GM12878 (cell line): ENCODE measurements around the gene TDP1. TPM values are rescaled to one million over a fixed set of nuclear protein-coding genes. Genes with fewer than 3 reads are reported as not detected.

Source experiments
- ATAC-seq: fragments of 200-7000 bp; cut with Tn5 transposase; 3 replicates; pipeline ENCODE4 v1.9.1; 2020; ENCODE audit warnings: mild to moderate bottlenecking, moderate library complexity
- BruUV-seq: library from RNA; stranded (reverse); fragments of 400-500 nt; replicated peaks from 2 replicates; lab custom pipeline; 2021; lab: Mats Ljungman, UMichigan
- CTCF ChIA-PET: fragments of 300-600 bp; sonication (Branson Sonifier 250); formaldehyde crosslinking; extraction: SDS; loops from one replicate; lab custom pipeline; 2021; ENCODE audit warnings: inconsistent platforms; lab: Yijun Ruan, JAX
- POLR2A ChIA-PET: fragments of 350-600 bp; formaldehyde crosslinking; extraction: SDS; loops from one replicate; lab custom pipeline; 2021; ENCODE audit warnings: inconsistent platforms; lab: Charles Lee
- RAD21 ChIA-PET: fragments of 300-600 bp; sonication (Branson Sonifier 250); formaldehyde crosslinking; loops from one replicate; lab custom pipeline; 2023; ENCODE audit warnings: antibody characterized with exemption; ENCODE audit not compliant: unreplicated experiment; lab: Charles Lee
- SMC1A ChIA-PET: fragments of 300-600 bp; sonication (Branson Sonifier 250); formaldehyde crosslinking; loops from one replicate; lab custom pipeline; 2023; ENCODE audit not compliant: unreplicated experiment, uncharacterized antibody; lab: Charles Lee
- DNase-seq: peaks from one replicate; pipeline ENCODE4 v3.0.0-alpha.2; 2011; ENCODE audit warnings: low read depth, low spot score
- FAIRE-seq: peaks from 3 replicates; lab custom pipeline; 2011; peaks lifted over from hg19 to GRCh38; lab: Jason Lieb, UNC
- H2AFZ ChIP-seq: 2 replicates; pipeline ENCODE4 v1.6.0; 2011; ENCODE audit warnings: low read depth, low read length, control low read depth; ENCODE audit not compliant: control insufficient read depth
- H3K27ac ChIP-seq: 2 replicates; pipeline ENCODE4 v1.5.1; 2011; ENCODE audit warnings: control low read depth; ENCODE audit not compliant: control insufficient read depth, insufficient read depth
- H3K27me3 ChIP-seq, 2 experiments: replicated peaks in 1 of 2; 2 replicates each; pipeline versions ENCODE4 v1.6.0 to v1.6.1; 2011; ENCODE audit warnings: low read length in 1 of 2; ENCODE audit not compliant: control insufficient read depth in 2 of 2, insufficient read depth in 2 of 2
- H3K36me3 ChIP-seq, 2 experiments: 2 replicates each; pipeline ENCODE4 v1.5.1; 2011; ENCODE audit warnings: low read length in 1 of 2; ENCODE audit not compliant: control insufficient read depth in 2 of 2, insufficient read depth in 2 of 2
- H3K4me1 ChIP-seq: 2 replicates; pipeline ENCODE4 v1.6.1; 2011; ENCODE audit warnings: mild to moderate bottlenecking, low read length, moderate library complexity, mixed read lengths; ENCODE audit not compliant: control insufficient read depth, insufficient read depth
- H3K4me2 ChIP-seq: 2 replicates; pipeline ENCODE4 v1.6.0; 2011; ENCODE audit warnings: control low read depth; ENCODE audit not compliant: control insufficient read depth, insufficient read depth
- H3K4me3 ChIP-seq: fragments of 200-600 bp; sonication (generic); 2 replicates; pipeline ENCODE4 v1.5.1; 2016
- H3K79me2 ChIP-seq: 2 replicates; pipeline ENCODE4 v1.6.0; 2011; ENCODE audit warnings: low read length; ENCODE audit not compliant: control insufficient read depth, insufficient read depth
- H3K9ac ChIP-seq: 2 replicates; pipeline ENCODE4 v1.8.0; 2011; ENCODE audit warnings: low read length, control low read depth, mixed read lengths; ENCODE audit not compliant: control insufficient read depth, insufficient read depth
- H3K9me3 ChIP-seq: replicated peaks from 3 replicates; pipeline ENCODE4 v1.5.1; 2011; ENCODE audit warnings: mild to moderate bottlenecking, low read length; ENCODE audit not compliant: control insufficient read depth, insufficient read depth
- H4K20me1 ChIP-seq: 2 replicates; pipeline ENCODE4 v1.6.0; 2011; ENCODE audit not compliant: control insufficient read depth, insufficient read depth
- DPF2 ChIP-seq: fragments of 450-650 bp; IDR thresholded peaks from 2 replicates; pipeline ENCODE4 v1.6.1; 2017; ENCODE audit warnings: mild to moderate bottlenecking
- ESRRA ChIP-seq: IDR thresholded peaks from 2 replicates; pipeline ENCODE4 v1.6.1; 2012; ENCODE audit warnings: mild to moderate bottlenecking, low read length, improper control_type of control experiment
- KAT2A ChIP-seq: conservative IDR thresholded peaks from 2 replicates; pipeline ENCODE4 v1.6.1; 2011; ENCODE audit warnings: low read depth, low read length; ENCODE audit not compliant: control insufficient read depth
- RFX5 ChIP-seq: IDR thresholded peaks from 2 replicates; pipeline ENCODE4 v1.6.1; 2011; ENCODE audit warnings: low read depth, low read length, improper control_type of control experiment
- SMC3 ChIP-seq: IDR thresholded peaks from 2 replicates; pipeline ENCODE4 v1.6.1; 2011; ENCODE audit warnings: low read length, improper control_type of control experiment, borderline replicate concordance
- SREBF1 ChIP-seq: IDR thresholded peaks from 2 replicates; pipeline ENCODE4 v1.6.1; 2012; ENCODE audit warnings: mild to moderate bottlenecking, low read length
- TAF1 ChIP-seq: IDR thresholded peaks from 2 replicates; pipeline ENCODE4 v1.6.1; 2011; ENCODE audit warnings: mild to moderate bottlenecking, low read depth, low read length, borderline replicate concordance
- WRNIP1 ChIP-seq: IDR thresholded peaks from 2 replicates; pipeline ENCODE4 v1.6.1; 2011; ENCODE audit warnings: low read depth, low read length, improper control_type of control experiment, borderline replicate concordance
- WGBS: methylation state at CpG from one replicate; pipeline ENCODE4 v1.1.6; 2016; ENCODE audit warnings: low lambda C conversion rate; ENCODE audit not compliant: insufficient replicate concordance, insufficient coverage; ENCODE audit errors: missing lambda C conversion rate; 5-methylcytosine and 5-hydroxymethylcytosine counted together
- in situ Hi-C: fragments of 300-500 bp; cut with MboI; formaldehyde crosslinking; loops from 9 replicates; pipeline ENCODE4 v1.14.3; 2018; ENCODE audit warnings: mixed read lengths
- intact Hi-C: fragments of 100-400 bp; cut with micrococcal nuclease; formaldehyde crosslinking; loops from one replicate; pipeline ENCODE4 v1.14.2; 2022; ENCODE audit not compliant: unreplicated experiment
- polyA plus RNA-seq, 11 experiments: library from polyadenylated mRNA; depleted of rRNA in 4 of 11; unstranded in 6 of 11; stranded (reverse) in 5 of 11; fragments of >200 nt; fragmentation: Nextera tagmentation in 4 of 11; fragmentation: Illumina TruSeq in 1 of 11; extraction: Ambion mirVana in 4 of 11; extraction: Trizol in 1 of 11; gene quantifications; 1 replicate in 1 of 11; 2 replicates in 10 of 11; pipeline versions ENCODE4 v1.2.1 to v1.2.3, GENCODE V29; 2011 to 2016; ENCODE audit warnings: inconsistent platforms in 2 of 11, missing spikeins in 2 of 11, low read depth in 1 of 11
- total RNA-seq, 4 experiments: library from RNA; depleted of rRNA in 3 of 4; stranded (reverse); fragments of >200 nt in 3 of 4; fragmentation: Illumina TruSeq in 1 of 4; extraction: Trizol in 1 of 4; gene quantifications; 2 replicates each; pipeline versions ENCODE4 v1.2.1 to v1.2.3, GENCODE V29; 2013 to 2021
- TF ChIP-seq, protein P1 (sequence below): IDR thresholded peaks from 2 replicates; pipeline ENCODE4 v1.6.1; 2012; ENCODE audit warnings: low read depth, low read length, improper control_type of control experiment
- TF ChIP-seq, protein P2 (sequence below): fragments of 450-650 bp; IDR thresholded peaks from 2 replicates; pipeline ENCODE4 v1.6.1; 2017; ENCODE audit warnings: low read depth, mild to moderate bottlenecking, moderate library complexity
- TF ChIP-seq, protein P3 (sequence below), 3 experiments: IDR thresholded peaks in 2 of 3; conservative IDR thresholded peaks in 1 of 3; 2 replicates each; pipeline ENCODE4 v1.5.1; 2011; ENCODE audit warnings: low read depth in 3 of 3, low read length in 3 of 3, mild to moderate bottlenecking in 3 of 3, control low read depth in 2 of 3, moderate library complexity in 2 of 3, inconsistent platforms in 1 of 3, mixed read lengths in 1 of 3; ENCODE audit not compliant: control insufficient read depth in 2 of 3, insufficient read depth in 1 of 3; ENCODE audit errors: extremely low read depth in 1 of 3
- TF ChIP-seq, protein P4 (sequence below): fragments of 450-650 bp; IDR thresholded peaks from 2 replicates; pipeline ENCODE4 v1.6.1; 2016; ENCODE audit warnings: mild to moderate bottlenecking

TDP1 gene
- total and polyA plus RNA-seq, 10 of the 15 experiments (the other 5 are each of a cell fraction or from before 2014, with no cell fraction given), result 40.2 to 60.4 (median 54.1) TPM

DNA sequence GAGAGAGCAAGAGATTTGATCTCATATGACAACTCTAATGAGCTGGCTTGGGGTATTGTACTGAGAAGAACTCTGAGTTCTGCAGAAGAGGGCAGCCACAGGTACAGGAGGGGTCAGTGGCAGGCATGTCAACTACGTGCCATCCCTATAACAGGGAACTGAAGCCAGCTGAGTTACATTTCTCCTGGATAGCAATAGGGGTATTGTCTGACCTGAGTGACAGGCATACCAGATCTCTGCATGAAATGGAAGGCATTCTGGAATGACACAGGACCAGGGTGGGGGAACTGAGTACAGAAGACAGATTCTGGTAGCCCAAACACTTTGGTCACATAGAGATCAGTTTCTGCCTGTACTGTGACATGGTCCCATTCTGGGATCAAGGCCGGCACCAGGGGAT is 37.0 kb upstream of the TDP1 start:
- WGBS, result 78% methylated on average over 2 of the region's 2 CpGs
- SMC1A ChIA-PET, result interaction anchor here (1.3 kb wide), 1 partner anchor 10 kb away, joined by 3 read pairs; no protein-coding TSS in a partner anchor
- TF ChIP-seq RFX5 (no peak), KAT2A (no peak), TAF1 (no peak), SMC3 (no peak), DPF2 (no peak), ESRRA (no peak), WRNIP1 (no peak), SREBF1 (no peak)
- TF ChIP-seq, protein P1, sequence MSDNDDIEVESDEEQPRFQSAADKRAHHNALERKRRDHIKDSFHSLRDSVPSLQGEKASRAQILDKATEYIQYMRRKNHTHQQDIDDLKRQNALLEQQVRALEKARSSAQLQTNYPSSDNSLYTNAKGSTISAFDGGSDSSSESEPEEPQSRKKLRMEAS, result no peak
- TF ChIP-seq, protein P2, sequence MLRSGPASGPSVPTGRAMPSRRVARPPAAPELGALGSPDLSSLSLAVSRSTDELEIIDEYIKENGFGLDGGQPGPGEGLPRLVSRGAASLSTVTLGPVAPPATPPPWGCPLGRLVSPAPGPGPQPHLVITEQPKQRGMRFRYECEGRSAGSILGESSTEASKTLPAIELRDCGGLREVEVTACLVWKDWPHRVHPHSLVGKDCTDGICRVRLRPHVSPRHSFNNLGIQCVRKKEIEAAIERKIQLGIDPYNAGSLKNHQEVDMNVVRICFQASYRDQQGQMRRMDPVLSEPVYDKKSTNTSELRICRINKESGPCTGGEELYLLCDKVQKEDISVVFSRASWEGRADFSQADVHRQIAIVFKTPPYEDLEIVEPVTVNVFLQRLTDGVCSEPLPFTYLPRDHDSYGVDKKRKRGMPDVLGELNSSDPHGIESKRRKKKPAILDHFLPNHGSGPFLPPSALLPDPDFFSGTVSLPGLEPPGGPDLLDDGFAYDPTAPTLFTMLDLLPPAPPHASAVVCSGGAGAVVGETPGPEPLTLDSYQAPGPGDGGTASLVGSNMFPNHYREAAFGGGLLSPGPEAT, result no peak
- TF ChIP-seq, protein P3, sequence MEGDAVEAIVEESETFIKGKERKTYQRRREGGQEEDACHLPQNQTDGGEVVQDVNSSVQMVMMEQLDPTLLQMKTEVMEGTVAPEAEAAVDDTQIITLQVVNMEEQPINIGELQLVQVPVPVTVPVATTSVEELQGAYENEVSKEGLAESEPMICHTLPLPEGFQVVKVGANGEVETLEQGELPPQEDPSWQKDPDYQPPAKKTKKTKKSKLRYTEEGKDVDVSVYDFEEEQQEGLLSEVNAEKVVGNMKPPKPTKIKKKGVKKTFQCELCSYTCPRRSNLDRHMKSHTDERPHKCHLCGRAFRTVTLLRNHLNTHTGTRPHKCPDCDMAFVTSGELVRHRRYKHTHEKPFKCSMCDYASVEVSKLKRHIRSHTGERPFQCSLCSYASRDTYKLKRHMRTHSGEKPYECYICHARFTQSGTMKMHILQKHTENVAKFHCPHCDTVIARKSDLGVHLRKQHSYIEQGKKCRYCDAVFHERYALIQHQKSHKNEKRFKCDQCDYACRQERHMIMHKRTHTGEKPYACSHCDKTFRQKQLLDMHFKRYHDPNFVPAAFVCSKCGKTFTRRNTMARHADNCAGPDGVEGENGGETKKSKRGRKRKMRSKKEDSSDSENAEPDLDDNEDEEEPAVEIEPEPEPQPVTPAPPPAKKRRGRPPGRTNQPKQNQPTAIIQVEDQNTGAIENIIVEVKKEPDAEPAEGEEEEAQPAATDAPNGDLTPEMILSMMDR (IDR thresholded peaks at IDR 0.05 in 2 of 3, conservative IDR thresholded peaks at IDR 0.05 in 1 of 3; ENCODE audit: control insufficient read depth in 2 of 3, extremely low read depth in 1 of 3, insufficient read depth in 1 of 3, low read depth in 3 of 3, low read length in 3 of 3), result no peak
- TF ChIP-seq, protein P4, sequence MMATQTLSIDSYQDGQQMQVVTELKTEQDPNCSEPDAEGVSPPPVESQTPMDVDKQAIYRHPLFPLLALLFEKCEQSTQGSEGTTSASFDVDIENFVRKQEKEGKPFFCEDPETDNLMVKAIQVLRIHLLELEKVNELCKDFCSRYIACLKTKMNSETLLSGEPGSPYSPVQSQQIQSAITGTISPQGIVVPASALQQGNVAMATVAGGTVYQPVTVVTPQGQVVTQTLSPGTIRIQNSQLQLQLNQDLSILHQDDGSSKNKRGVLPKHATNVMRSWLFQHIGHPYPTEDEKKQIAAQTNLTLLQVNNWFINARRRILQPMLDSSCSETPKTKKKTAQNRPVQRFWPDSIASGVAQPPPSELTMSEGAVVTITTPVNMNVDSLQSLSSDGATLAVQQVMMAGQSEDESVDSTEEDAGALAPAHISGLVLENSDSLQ, result no peak

More for the DNA sequence above, 37.0 kb upstream of the TDP1 start:
- no peak for FAIRE-seq
- Histone ChIP-seq H2AFZ (no peak overlapping the region), H3K79me2 (no peaks in the 10 kb centered on the region), H3K9ac (no peak overlapping the region), H4K20me1 (no peaks in the 10 kb centered on the region), H3K27me3 (no peaks in the 10 kb centered on the region), H3K36me3 (no peaks in the 10 kb centered on the region), H3K9me3 (no peaks in the 10 kb centered on the region), H3K4me1 (no peaks in the 10 kb centered on the region), H3K4me2 (no peak overlapping the region), H3K27ac (no peak overlapping the region), H3K4me3 (no peak overlapping the region)
- BruUV-seq, result no TSS peak
- ChIA-PET CTCF (no interaction called here), RAD21 (no interaction called here), POLR2A (no interaction called here)
- intact Hi-C loops (loop anchor here (5.0 kb wide), 3 partner anchors 486 to 1251 kb away; no protein-coding TSS in a partner anchor), in situ Hi-C loops (loop anchor here (5.0 kb wide), 1 partner anchor 741 kb away; no protein-coding TSS in a partner anchor)
- no peak for ATAC-seq
- no peak for DNase-seq
